GM23248 (cell line): ENCODE data around the gene MRPL23. TPM values are rescaled to one million over a fixed set of nuclear protein-coding genes. Genes with fewer than 3 reads are reported as not detected.

Experiments used
- DNase-seq: peaks from one replicate; pipeline ENCODE4 v3.0.0-alpha.2; 2015
- H2AFZ ChIP-seq: fragments of 200-600 bp; sonication (generic); 2 replicates; pipeline ENCODE4 v1.6.1; 2016; ENCODE audit warnings: antibody characterized with exemption
- H3F3A ChIP-seq: fragments of 200-600 bp; sonication (generic); 2 replicates; pipeline ENCODE4 v1.6.1; 2016; ENCODE audit warnings: mild to moderate bottlenecking, antibody characterized with exemption, mixed run types; ENCODE audit not compliant: insufficient read depth
- H3K27ac ChIP-seq: fragments of 200-600 bp; sonication (generic); 2 replicates; pipeline ENCODE4 v1.5.1; 2016; ENCODE audit warnings: mild to moderate bottlenecking
- H3K27me3 ChIP-seq: fragments of 200-600 bp; sonication (generic); replicated peaks from 2 replicates; pipeline ENCODE4 v1.6.1; 2016; ENCODE audit warnings: mild to moderate bottlenecking; ENCODE audit not compliant: insufficient read depth
- H3K36me3 ChIP-seq: fragments of 200-600 bp; sonication (generic); 2 replicates; pipeline ENCODE4 v1.6.1; 2016; ENCODE audit warnings: low read depth, mild to moderate bottlenecking
- H3K4me1 ChIP-seq: fragments of 200-600 bp; sonication (generic); 2 replicates; pipeline ENCODE4 v1.6.1; 2016; ENCODE audit warnings: mild to moderate bottlenecking; ENCODE audit not compliant: insufficient read depth
- H3K4me2 ChIP-seq: fragments of 200-600 bp; sonication (generic); one replicate; pipeline ENCODE4 v1.6.1; 2016; ENCODE audit warnings: mild to moderate bottlenecking; ENCODE audit not compliant: unreplicated experiment
- H3K4me3 ChIP-seq: fragments of 200-600 bp; sonication (generic); 2 replicates; pipeline ENCODE4 v1.5.1; 2016; ENCODE audit warnings: mild to moderate bottlenecking
- H3K79me2 ChIP-seq: fragments of 200-600 bp; sonication (generic); 2 replicates; pipeline ENCODE4 v1.6.1; 2016; ENCODE audit warnings: mild to moderate bottlenecking; ENCODE audit not compliant: insufficient read depth
- H3K9ac ChIP-seq: fragments of 200-600 bp; sonication (generic); 2 replicates; pipeline ENCODE4 v1.6.1; 2016; ENCODE audit warnings: mild to moderate bottlenecking
- H3K9me2 ChIP-seq: fragments of 200-600 bp; sonication (generic); 2 replicates; pipeline ENCODE4 v1.6.1; 2016; ENCODE audit warnings: mixed run types, mild to moderate bottlenecking, moderate library complexity; ENCODE audit not compliant: insufficient read depth
- H3K9me3 ChIP-seq: fragments of 200-600 bp; sonication (generic); one replicate; pipeline ENCODE4 v1.6.1; 2017; ENCODE audit warnings: low read depth
- H4K20me1 ChIP-seq: fragments of 200-600 bp; sonication (generic); 2 replicates; pipeline ENCODE4 v1.6.0; 2016; ENCODE audit not compliant: insufficient read depth
- EZH2 ChIP-seq: fragments of 200-600 bp; sonication (generic); IDR thresholded peaks from 2 replicates; pipeline ENCODE4 v1.6.1; 2018; ENCODE audit warnings: antibody characterized with exemption, mild to moderate bottlenecking; ENCODE audit not compliant: insufficient read depth, poor library complexity, severe bottlenecking
- EZH2phosphoT487 ChIP-seq: fragments of 200-600 bp; sonication (generic); IDR thresholded peaks from 2 replicates; pipeline ENCODE4 v1.6.1; 2018; ENCODE audit warnings: antibody characterized with exemption, moderate library complexity, mild to moderate bottlenecking, low read depth; ENCODE audit not compliant: insufficient read depth
- WGBS, 2 experiments: methylation state at CpG; one replicate each; pipeline ENCODE4 v1.1.6; 2015 to 2017; ENCODE audit warnings: low lambda C conversion rate in 2 of 2, low coverage in 1 of 2; ENCODE audit errors: missing lambda C conversion rate in 2 of 2; 5-methylcytosine and 5-hydroxymethylcytosine counted together
- in situ Hi-C: fragments of 300-500 bp; cut with MboI; formaldehyde crosslinking; loops from 2 replicates; pipeline ENCODE4 v1.15.0; 2020
- polyA plus RNA-seq: library from polyadenylated mRNA; unstranded; fragments of >200 nt; fragmentation: Nextera tagmentation; extraction: Ambion mirVana; gene quantifications from 2 replicates; pipeline ENCODE4 v1.2.1, GENCODE V29; 2016
- total RNA-seq: library from RNA; depleted of rRNA; stranded (reverse); fragments of >200 nt; shearing (Covaris generic); gene quantifications from 2 replicates; pipeline ENCODE4 v1.2.3, GENCODE V29; 2014

Gene MRPL23
- total and polyA plus RNA-seq, 2 experiments from 2014 or later, result 40.5 to 47.7 TPM

GRCh38 chr11:1978720-1979473 is 31.8 kb downstream of the MRPL23 start:
- no peaks in the 10 kb centered on the region for H3K27me3 ChIP-seq
- in situ Hi-C loops, result no loop called here
- no peak overlapping the region for H3K27ac ChIP-seq
- no peaks in the 10 kb centered on the region for H3K9me3 ChIP-seq
- H3K4me2 ChIP-seq, result no peak overlapping the region
- H3K9me2 ChIP-seq, result no peaks in the 10 kb centered on the region
- H3K4me1 ChIP-seq, result no peaks in the 10 kb centered on the region
- no peak overlapping the region for H3K9ac ChIP-seq
- DNase-seq, result no peak
- no peaks in the 10 kb centered on the region for H3F3A ChIP-seq
- TF ChIP-seq EZH2phosphoT487, result no peak
- no peak for TF ChIP-seq EZH2
- no peaks in the 10 kb centered on the region for H4K20me1 ChIP-seq
- H3K79me2 ChIP-seq, result no peaks in the 10 kb centered on the region
- no peak overlapping the region for H3K4me3 ChIP-seq
- no peak overlapping the region for H2AFZ ChIP-seq
- WGBS, 2 experiments, result 40% methylated on average over 4 of the region's 26 CpGs; no CpG with 5 or more reads in 1 of the 2 experiments
- no peaks in the 10 kb centered on the region for H3K36me3 ChIP-seq

GRCh38 chr11:1979607-1980006 is 32.5 kb downstream of the MRPL23 start:
- in situ Hi-C loops, result no loop called here
- no peak for DNase-seq
- H3K4me3 ChIP-seq, result no peak overlapping the region
- no peaks in the 10 kb centered on the region for H3K79me2 ChIP-seq
- H3K4me1 ChIP-seq, result no peaks in the 10 kb centered on the region
- no peaks in the 10 kb centered on the region for H3K27me3 ChIP-seq
- H3K36me3 ChIP-seq, result no peaks in the 10 kb centered on the region
- no peaks in the 10 kb centered on the region for H3K9me2 ChIP-seq
- H3K27ac ChIP-seq, result no peak overlapping the region
- H2AFZ ChIP-seq, result no peak overlapping the region
- no peaks in the 10 kb centered on the region for H3K9me3 ChIP-seq
- no CpG with 5 or more reads among the region's 11 CpGs for WGBS, 2 experiments
- no peaks in the 10 kb centered on the region for H4K20me1 ChIP-seq
- no peak for TF ChIP-seq EZH2
- no peak for TF ChIP-seq EZH2phosphoT487
- no peaks in the 10 kb centered on the region for H3F3A ChIP-seq
- no peak overlapping the region for H3K4me2 ChIP-seq
- no peak overlapping the region for H3K9ac ChIP-seq

- WGBS, 2 experiments, result no CpG with 5 or more reads among the region's 26 CpGs
- in situ Hi-C loops, result no loop called here
- H3K9me2 ChIP-seq, result no peaks in the 10 kb centered on the region
- H3K9me3 ChIP-seq, result no peaks in the 10 kb centered on the region
- no peak overlapping the region for H3K4me3 ChIP-seq
- TF ChIP-seq EZH2 (no peak), EZH2phosphoT487 (no peak)
- DNase-seq, result no peak
- no peak overlapping the region for H2AFZ ChIP-seq
- H3K9ac ChIP-seq, result no peak overlapping the region
- H3K79me2 ChIP-seq, result no peaks in the 10 kb centered on the region
- no peaks in the 10 kb centered on the region for H4K20me1 ChIP-seq
- H3K4me1 ChIP-seq, result no peaks in the 10 kb centered on the region
- no peaks in the 10 kb centered on the region for H3K36me3 ChIP-seq
- no peaks in the 10 kb centered on the region for H3K27me3 ChIP-seq
- H3F3A ChIP-seq, result no peaks in the 10 kb centered on the region
- no peak overlapping the region for H3K4me2 ChIP-seq
- H3K27ac ChIP-seq, result no peak overlapping the region
These were observed 35.9 kb downstream of the MRPL23 start for GRCh38 chr11:1982873-1983600.

- WGBS, 2 experiments, result 88% methylated on average over 3 of the region's 12 CpGs; no CpG with 5 or more reads in 1 of the 2 experiments
- Histone ChIP-seq H3F3A (no peaks in the 10 kb centered on the region), H4K20me1 (no peaks in the 10 kb centered on the region), H3K4me1 (no peaks in the 10 kb centered on the region), H3K79me2 (no peaks in the 10 kb centered on the region), H3K9ac (no peak overlapping the region), H2AFZ (no peak overlapping the region), H3K36me3 (no peaks in the 10 kb centered on the region), H3K9me2 (no peaks in the 10 kb centered on the region), H3K9me3 (no peaks in the 10 kb centered on the region), H3K27me3 (no peaks in the 10 kb centered on the region), H3K4me3 (no peak overlapping the region), H3K27ac (no peak overlapping the region), H3K4me2 (no peak overlapping the region)
- DNase-seq, result no peak
- no peak for TF ChIP-seq EZH2phosphoT487
- TF ChIP-seq EZH2, result no peak
- in situ Hi-C loops, result no loop called here
These were observed 36.4 kb downstream of the MRPL23 start for GRCh38 chr11:1983601-1983961.
